ENCODE results near the gene ENAH. TPM values are rescaled to one million over a fixed set of nuclear protein-coding genes. Genes with fewer than 3 reads are reported as not detected.

The ENAH gene
- total RNA-seq, 4 donors from 2014 or later, result 28.4 to 53.3 (median 32.6) TPM

- TF ChIP-seq, protein P1, sequence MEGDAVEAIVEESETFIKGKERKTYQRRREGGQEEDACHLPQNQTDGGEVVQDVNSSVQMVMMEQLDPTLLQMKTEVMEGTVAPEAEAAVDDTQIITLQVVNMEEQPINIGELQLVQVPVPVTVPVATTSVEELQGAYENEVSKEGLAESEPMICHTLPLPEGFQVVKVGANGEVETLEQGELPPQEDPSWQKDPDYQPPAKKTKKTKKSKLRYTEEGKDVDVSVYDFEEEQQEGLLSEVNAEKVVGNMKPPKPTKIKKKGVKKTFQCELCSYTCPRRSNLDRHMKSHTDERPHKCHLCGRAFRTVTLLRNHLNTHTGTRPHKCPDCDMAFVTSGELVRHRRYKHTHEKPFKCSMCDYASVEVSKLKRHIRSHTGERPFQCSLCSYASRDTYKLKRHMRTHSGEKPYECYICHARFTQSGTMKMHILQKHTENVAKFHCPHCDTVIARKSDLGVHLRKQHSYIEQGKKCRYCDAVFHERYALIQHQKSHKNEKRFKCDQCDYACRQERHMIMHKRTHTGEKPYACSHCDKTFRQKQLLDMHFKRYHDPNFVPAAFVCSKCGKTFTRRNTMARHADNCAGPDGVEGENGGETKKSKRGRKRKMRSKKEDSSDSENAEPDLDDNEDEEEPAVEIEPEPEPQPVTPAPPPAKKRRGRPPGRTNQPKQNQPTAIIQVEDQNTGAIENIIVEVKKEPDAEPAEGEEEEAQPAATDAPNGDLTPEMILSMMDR (IDR thresholded peaks at IDR 0.05; ENCODE audit: low read depth), result no peak
Measured at GRCh38 chr1:225581186-225581585, 71.7 kb downstream of the ENAH start.

- TF ChIP-seq, protein P1 (IDR thresholded peaks at IDR 0.05; ENCODE audit: low read depth), result no peak
Measured at GRCh38 chr1:225580238-225581099, 72.5 kb downstream of the ENAH start.

GRCh38 chr1:225578251-225578977 is 74.5 kb downstream of the ENAH start:
- TF ChIP-seq, protein P1 (IDR thresholded peaks at IDR 0.05; ENCODE audit: low read depth), result no peak

- TF ChIP-seq, protein P1 (IDR thresholded peaks at IDR 0.05; ENCODE audit: low read depth), result no peak
Measured at GRCh38 chr1:225577241-225577640, 75.7 kb downstream of the ENAH start.

GRCh38 chr1:225573216-225573615 is 79.7 kb downstream of the ENAH start:
- TF ChIP-seq, protein P1 (IDR thresholded peaks at IDR 0.05; ENCODE audit: low read depth), result no peak

- TF ChIP-seq, protein P1 (IDR thresholded peaks at IDR 0.05; ENCODE audit: low read depth), result no peak
Measured at GRCh38 chr1:225572422-225572821, 80.5 kb downstream of the ENAH start.

DNA sequence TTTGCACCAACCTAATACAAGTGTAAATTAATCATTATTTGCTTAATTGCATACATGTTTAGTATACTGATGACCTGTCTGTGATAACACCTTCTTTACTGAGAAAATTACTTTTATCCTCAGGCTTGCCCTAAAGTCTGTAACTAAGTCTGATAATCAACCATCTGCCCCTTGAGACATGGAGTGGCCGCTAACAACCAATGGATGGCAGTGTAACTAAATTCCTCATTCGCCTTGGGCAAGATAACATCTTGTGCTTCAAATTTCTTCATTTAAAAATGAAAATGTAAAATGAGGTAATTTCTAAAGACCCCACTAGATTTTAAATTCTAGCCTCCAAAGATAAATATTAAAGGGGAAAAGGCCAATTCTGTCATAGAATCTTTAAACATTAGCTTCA is 85.1 kb downstream of the ENAH start:
- TF ChIP-seq, protein P1 (IDR thresholded peaks at IDR 0.05; ENCODE audit: low read depth), result no peak

Data from subcutaneous adipose tissue (tissue), 4 donors.